B cell (primary cell): ENCODE measurements around the gene NINL. TPM values are rescaled to one million over a fixed set of nuclear protein-coding genes. Genes with fewer than 3 reads are reported as not detected.

Experiments
- ATAC-seq: fragments of 200-7000 bp; cut with Tn5 transposase; one replicate; pipeline ENCODE4 v1.10.0; 2021; ENCODE audit warnings: low read depth, mild to moderate bottlenecking, moderate number of reproducible peaks, moderate library complexity
- CTCF ChIA-PET: fragments of 350-600 bp; sonication (Branson Sonifier 250); formaldehyde crosslinking; loops from one replicate; lab custom pipeline; 2021; ENCODE audit warnings: antibody characterized with exemption, inconsistent platforms; lab: Charles Lee
- POLR2A ChIA-PET: fragments of 350-600 bp; sonication (Branson Sonifier 250); formaldehyde crosslinking; loops from one replicate; lab custom pipeline; 2021; ENCODE audit warnings: antibody characterized with exemption; lab: Charles Lee
- DNase-seq: peaks from one replicate; pipeline ENCODE4 v3.0.0; 2013
- H2AFZ ChIP-seq: 2 replicates; pipeline ENCODE4 v1.6.1; 2012; ENCODE audit warnings: mild to moderate bottlenecking, low read depth, low read length; ENCODE audit not compliant: insufficient read depth, poor library complexity, severe bottlenecking
- H3K27ac ChIP-seq, 2 donors: 1 replicate in 1 of 2; 2 replicates in 1 of 2; pipeline ENCODE4 v1.5.1; 2012 to 2013; ENCODE audit warnings: low read length in 2 of 2, mild to moderate bottlenecking in 2 of 2, moderate library complexity in 1 of 2
- H3K27me3 ChIP-seq, 4 experiments: fragments of 200-600 bp in 1 of 4; sonication (generic) in 1 of 4; replicated peaks in 1 of 4; 1 replicate in 2 of 4; 2 replicates in 2 of 4; pipeline versions ENCODE4 v1.6.1 to v1.7.0; 2013 to 2016; ENCODE audit warnings: low read length in 3 of 4, mild to moderate bottlenecking in 2 of 4, mixed read lengths in 1 of 4, moderate library complexity in 1 of 4; ENCODE audit not compliant: insufficient read depth in 4 of 4, control insufficient read depth in 3 of 4; ENCODE audit errors: control extremely low read depth in 1 of 4
- H3K36me3 ChIP-seq, 2 experiments: replicated peaks in 1 of 2; 1 replicate in 1 of 2; 2 replicates in 1 of 2; pipeline versions ENCODE4 v1.6.1 to v1.7.1; 2013; ENCODE audit warnings: low read length in 1 of 2; ENCODE audit not compliant: insufficient read depth in 2 of 2, control insufficient read depth in 1 of 2; ENCODE audit errors: control extremely low read depth in 1 of 2, extremely low read depth in 1 of 2
- H3K4me1 ChIP-seq, 2 donors: fragments of 200-600 bp in 1 of 2; sonication (generic) in 1 of 2; 1 replicate in 1 of 2; 2 replicates in 1 of 2; pipeline versions ENCODE4 v1.5.1 to v1.6.1; 2013 to 2017; ENCODE audit warnings: low read length in 2 of 2; ENCODE audit not compliant: control insufficient read depth in 2 of 2, insufficient read depth in 2 of 2
- H3K4me2 ChIP-seq: replicated peaks from 2 replicates; pipeline ENCODE3; 2012; ENCODE audit warnings: mild to moderate bottlenecking, low read depth, low read length; ENCODE audit not compliant: poor library complexity, severe bottlenecking
- H3K4me3 ChIP-seq, 5 experiments: fragments of 200-600 bp in 1 of 5; sonication (generic) in 1 of 5; 1 replicate in 3 of 5; 2 replicates in 2 of 5; pipeline versions ENCODE4 v1.5.1 to v1.7.0; 2011 to 2016; ENCODE audit warnings: low read length in 4 of 5, mild to moderate bottlenecking in 4 of 5, low read depth in 2 of 5, control low read depth in 1 of 5, moderate library complexity in 1 of 5; ENCODE audit not compliant: insufficient read depth in 1 of 5; ENCODE audit errors: control extremely low read depth in 1 of 5, extremely low read depth in 1 of 5
- H3K79me2 ChIP-seq: fragments of 200-600 bp; sonication (generic); one replicate; pipeline ENCODE4 v1.6.0; 2016; ENCODE audit warnings: low read length; ENCODE audit not compliant: control insufficient read depth, insufficient read depth
- H3K9ac ChIP-seq: fragments of 200-600 bp; sonication (generic); 2 replicates; pipeline ENCODE4 v1.6.1; 2017; ENCODE audit warnings: mild to moderate bottlenecking, low read length, moderate library complexity
- H3K9me3 ChIP-seq, 3 donors: one replicate each; pipeline versions ENCODE4 v1.6.1 to v1.7.1; 2013; ENCODE audit warnings: low read length in 2 of 3; ENCODE audit not compliant: control insufficient read depth in 2 of 3, insufficient read depth in 1 of 3; ENCODE audit errors: control extremely low read depth in 1 of 3
- H4K20me1 ChIP-seq: 2 replicates; pipeline ENCODE4 v1.6.0; 2012; ENCODE audit warnings: mild to moderate bottlenecking, low read length; ENCODE audit not compliant: insufficient read depth, control insufficient read depth, poor library complexity, severe bottlenecking
- H3K27ac Mint-ChIP-seq: one replicate; pipeline ENCODE4 v1.8.0; 2021; ENCODE audit warnings: mixed read lengths
- H3K27me3 Mint-ChIP-seq: one replicate; pipeline ENCODE4 v1.8.0; 2021; ENCODE audit warnings: mixed read lengths
- H3K4me1 Mint-ChIP-seq: one replicate; pipeline ENCODE4 v1.8.0; 2021; ENCODE audit warnings: mixed read lengths
- H3K4me3 Mint-ChIP-seq: one replicate; pipeline ENCODE4 v1.8.0; 2021; ENCODE audit warnings: mixed read lengths
- H3K9me3 Mint-ChIP-seq: one replicate; pipeline ENCODE4 v1.8.0; 2022; ENCODE audit warnings: mixed read lengths; ENCODE audit not compliant: insufficient read depth
- CTCF ChIP-seq: fragments of 200-600 bp; IDR thresholded peaks from one replicate; pipeline ENCODE4 v1.8.0; 2022; ENCODE audit warnings: antibody characterized with exemption, mild to moderate bottlenecking
- EZH2 ChIP-seq: IDR thresholded peaks from 2 replicates; pipeline ENCODE4 v1.6.1; 2012; ENCODE audit warnings: borderline replicate concordance, low read depth, mild to moderate bottlenecking, moderate library complexity, low read length; ENCODE audit not compliant: insufficient read depth, poor library complexity, severe bottlenecking
- WGBS: methylation state at CpG from one replicate; pipeline ENCODE4 v1.1.5; 2013; ENCODE audit warnings: missing lambda C conversion rate; ENCODE audit not compliant: insufficient coverage; 5-methylcytosine and 5-hydroxymethylcytosine counted together
- intact Hi-C: fragments of 100-400 bp; cut with micrococcal nuclease; formaldehyde crosslinking; loops from one replicate; pipeline ENCODE4 v1.10.0; 2022
- polyA plus RNA-seq: library from polyadenylated mRNA; depleted of rRNA; stranded (reverse); fragments of >200 nt; gene quantifications from 2 replicates; pipeline ENCODE4 v1.2.3, GENCODE V29; 2012
- total RNA-seq, 2 donors: library from RNA; stranded (reverse); fragments of 120-200 nt in 1 of 2; gene quantifications; 1 replicate in 1 of 2; 2 replicates in 1 of 2; pipeline versions ENCODE4 v1.2.3 to v1.2.4, GENCODE V29; 2013 to 2022

NINL gene
- total and polyA plus RNA-seq, 2 donors (not counting 1 experiment from before 2014, with no cell fraction given): 1.8 to 5.5 TPM

GRCh38 chr20:25469558-25469957 lies 115.8 kb downstream of the NINL start:
- no peak for ATAC-seq
- WGBS: 92% methylated on average over 11 of the region's 13 CpGs
- no peak for DNase-seq
- ChIA-PET CTCF (no interaction called here), POLR2A (no interaction called here)
- H3K36me3 ChIP-seq: no peaks in the 10 kb centered on the region
- H3K27me3 ChIP-seq: no peaks in the 10 kb centered on the region
- H4K20me1 ChIP-seq: no peaks in the 10 kb centered on the region
- H3K27ac ChIP-seq: no peak overlapping the region
- Mint-ChIP-seq H3K27me3 (no peaks in the 10 kb centered on the region), H3K9me3 (no peaks in the 10 kb centered on the region), H3K4me1 (no peaks in the 10 kb centered on the region), H3K4me3 (no peak overlapping the region), H3K27ac (no peak overlapping the region)
- H3K79me2 ChIP-seq: no peaks in the 10 kb centered on the region
- H2AFZ ChIP-seq: no peak overlapping the region
- H3K4me1 ChIP-seq: no peaks in the 10 kb centered on the region
- H3K4me3 ChIP-seq: no peak overlapping the region
- intact Hi-C loops: no loop called here
- H3K4me2 ChIP-seq: no peak overlapping the region
- TF ChIP-seq EZH2 (no peak), CTCF (no peak)
- no peak overlapping the region for H3K9ac ChIP-seq
- H3K9me3 ChIP-seq: no peaks in the 10 kb centered on the region

- Histone ChIP-seq H4K20me1 (no peaks in the 10 kb centered on the region), H3K9ac (no peak overlapping the region), H3K4me2 (no peak overlapping the region), H3K27me3 (no peaks in the 10 kb centered on the region), H3K27ac (no peak overlapping the region), H3K9me3 (no peaks in the 10 kb centered on the region), H3K79me2 (no peaks in the 10 kb centered on the region), H3K4me3 (no peak overlapping the region), H3K36me3 (no peaks in the 10 kb centered on the region), H2AFZ (no peak overlapping the region), H3K4me1 (no peaks in the 10 kb centered on the region)
- no peak for DNase-seq
- no peak overlapping the region for H3K27ac Mint-ChIP-seq
- no peak for TF ChIP-seq CTCF
- no peak for TF ChIP-seq EZH2
- H3K9me3 Mint-ChIP-seq: no peaks in the 10 kb centered on the region
- ATAC-seq: no peak
- intact Hi-C loops: no loop called here
- H3K27me3 Mint-ChIP-seq: no peaks in the 10 kb centered on the region
- POLR2A ChIA-PET: no interaction called here
- H3K4me1 Mint-ChIP-seq: no peaks in the 10 kb centered on the region
- CTCF ChIA-PET: no interaction called here
- WGBS: 94% methylated on average over 10 of the region's 18 CpGs
- no peak overlapping the region for H3K4me3 Mint-ChIP-seq
Measured at GRCh38 chr20:25468126-25469075, 116.9 kb downstream of the NINL start.
